GM19372 (cell line): ENCODE results near the gene AFF2.

Source experiments
- ATAC-seq: cut with Tn5 transposase; IDR thresholded peaks from one replicate; pipeline ENCODE4 v1.9.1; 2021; ENCODE audit warnings: mild to moderate bottlenecking, low read depth, moderate library complexity; ENCODE audit not compliant: unreplicated experiment

Gene AFF2

DNA sequence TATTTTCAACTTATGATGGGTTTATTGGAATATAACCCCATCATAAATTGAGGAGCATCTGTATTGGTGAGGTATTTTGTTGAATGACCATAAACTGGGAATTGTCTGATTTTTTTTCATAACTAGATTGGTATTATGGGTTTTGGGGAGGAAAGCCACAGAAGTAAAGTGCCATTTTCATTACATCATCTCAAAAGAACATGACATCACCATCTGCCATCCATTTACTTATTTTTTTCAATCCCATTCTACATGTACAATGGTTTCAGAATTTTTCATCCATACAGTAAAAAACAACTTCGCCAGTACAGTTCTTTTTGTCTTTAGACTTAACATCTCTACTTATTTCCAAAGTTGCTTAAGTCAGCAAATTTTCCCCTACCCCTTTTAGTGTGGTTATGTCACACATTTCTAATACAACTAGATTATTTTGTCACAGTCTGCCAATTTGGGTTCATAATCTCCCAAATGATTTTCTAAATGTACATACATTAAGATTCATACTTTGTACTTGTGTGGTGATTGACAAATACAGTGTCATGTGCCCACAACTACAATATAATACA is 545.3 kb downstream of the AFF2 start:
- ATAC-seq, result no peak
